Ishikawa (cell line): ENCODE measurements around the gene HASPIN.

ENCODE experiments used
- CEBPB ChIP-seq: IDR thresholded peaks from 2 replicates; pipeline ENCODE4 v1.6.1; 2012
- EGR1 ChIP-seq: IDR thresholded peaks from 2 replicates; pipeline ENCODE4 v1.6.1; 2012
- EP300 ChIP-seq: IDR thresholded peaks from 2 replicates; pipeline ENCODE4 v1.6.1; 2012; ENCODE audit warnings: borderline replicate concordance
- FOXM1 ChIP-seq: IDR thresholded peaks from 2 replicates; pipeline ENCODE4 v1.6.1; 2012; ENCODE audit warnings: low read depth, borderline replicate concordance
- MAX ChIP-seq: IDR thresholded peaks from 2 replicates; pipeline ENCODE4 v1.6.1; 2012
- RAD21 ChIP-seq: IDR thresholded peaks from 2 replicates; pipeline ENCODE4 v1.6.1; 2012; ENCODE audit warnings: low read depth
- TAF1 ChIP-seq: IDR thresholded peaks from 2 replicates; pipeline ENCODE4 v1.6.1; 2012; ENCODE audit warnings: low read depth, mild to moderate bottlenecking
- TCF12 ChIP-seq: IDR thresholded peaks from 2 replicates; pipeline ENCODE4 v1.6.1; 2012; ENCODE audit warnings: low read depth
- ZBTB7A ChIP-seq: IDR thresholded peaks from 2 replicates; pipeline ENCODE4 v1.6.1; 2012; ENCODE audit warnings: low read depth
- TF ChIP-seq, protein P1 (sequence below): IDR thresholded peaks from 2 replicates; pipeline ENCODE4 v1.6.1; 2012

DNA sequence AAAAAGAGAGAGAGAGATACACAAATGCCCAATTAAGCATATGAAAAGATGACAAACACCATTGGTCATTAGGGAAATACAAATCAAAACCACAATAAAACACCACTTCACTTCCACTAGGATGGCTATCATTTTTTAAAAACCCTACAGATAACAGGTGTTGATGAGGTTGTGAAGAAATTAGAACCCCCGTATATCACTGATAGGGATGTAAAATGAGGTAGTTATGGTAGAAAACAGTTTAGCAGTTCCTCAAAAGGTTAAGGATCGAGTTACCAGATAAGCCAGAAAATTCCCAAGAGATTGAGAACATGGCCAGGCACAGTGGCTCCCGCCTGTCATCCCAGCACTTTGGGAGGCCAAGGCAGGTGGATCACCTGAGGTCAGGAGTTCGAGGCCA is 30.6 kb upstream of the HASPIN start:
- no peak for TF ChIP-seq FOXM1
- TF ChIP-seq, protein P1, sequence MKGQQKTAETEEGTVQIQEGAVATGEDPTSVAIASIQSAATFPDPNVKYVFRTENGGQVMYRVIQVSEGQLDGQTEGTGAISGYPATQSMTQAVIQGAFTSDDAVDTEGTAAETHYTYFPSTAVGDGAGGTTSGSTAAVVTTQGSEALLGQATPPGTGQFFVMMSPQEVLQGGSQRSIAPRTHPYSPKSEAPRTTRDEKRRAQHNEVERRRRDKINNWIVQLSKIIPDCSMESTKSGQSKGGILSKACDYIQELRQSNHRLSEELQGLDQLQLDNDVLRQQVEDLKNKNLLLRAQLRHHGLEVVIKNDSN, result no peak
- TF ChIP-seq RAD21, result no peak
- no peak for TF ChIP-seq MAX
- no peak for TF ChIP-seq EP300
- no peak for TF ChIP-seq CEBPB
- no peak for TF ChIP-seq TAF1
- no peak for TF ChIP-seq ZBTB7A
- TF ChIP-seq EGR1, result no peak
- TF ChIP-seq TCF12, result no peak
